Measurements from ENCODE around the gene DAB1. TPM values are rescaled to one million over a fixed set of nuclear protein-coding genes. Genes with fewer than 3 reads are reported as not detected.

Gene DAB1
- total RNA-seq, 2 experiments from 2014 or later, result 0.52 to 0.61 TPM

DNA sequence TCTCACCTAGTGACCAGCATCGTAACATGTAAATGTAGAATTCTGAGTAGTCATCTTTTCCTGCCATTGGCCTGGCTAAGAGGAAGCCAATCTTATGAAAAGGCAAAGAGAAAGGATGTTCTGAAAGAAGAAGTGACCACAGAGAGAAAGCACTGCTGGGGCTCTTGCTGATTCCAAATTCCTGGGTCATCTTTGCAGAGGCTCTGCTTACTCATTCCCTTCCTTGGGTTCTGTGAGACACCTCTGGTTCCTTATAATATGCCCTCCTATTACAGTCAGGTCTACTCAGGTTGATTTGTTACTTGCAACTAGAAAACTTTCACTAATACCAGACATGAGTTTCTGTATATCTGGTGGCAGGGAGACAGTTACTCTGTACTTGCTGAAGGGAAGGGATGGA, 259.3 kb downstream of the DAB1 start:
- no peak overlapping the region for H3K27ac Mint-ChIP-seq
- no peak for DNase-seq
- H3K36me3 Mint-ChIP-seq (ENCODE audit: low read depth), result no peaks in the 10 kb centered on the region
- CTCF ChIA-PET, result no interaction called here
- no peak overlapping the region for H3K27ac ChIP-seq (ENCODE audit: low read depth in 1 of 2, low read length in 2 of 2)
- no peaks in the 10 kb centered on the region for H3K9me3 ChIP-seq (ENCODE audit: control insufficient read depth in 1 of 2, insufficient read depth in 1 of 2, low read length in 2 of 2)
- H3K4me1 Mint-ChIP-seq (ENCODE audit: low read depth), result no peaks in the 10 kb centered on the region
- no peak overlapping the region for H3K4me3 Mint-ChIP-seq
- ATAC-seq (ENCODE audit: poor library complexity), result no peak
- no peaks in the 10 kb centered on the region for H3K4me1 ChIP-seq (ENCODE audit: insufficient read depth, low read length)
- H3K27me3 ChIP-seq (ENCODE audit: control insufficient read depth in 1 of 2, insufficient read depth in 2 of 2, low read length in 2 of 2), result no peaks in the 10 kb centered on the region
- no peaks in the 10 kb centered on the region for H3K9me3 Mint-ChIP-seq
- no peak overlapping the region for H3K4me3 ChIP-seq (ENCODE audit: low read length)
- POLR2A ChIA-PET, result no interaction called here
- intact Hi-C loops (cut with DNase I, micrococcal nuclease), result no loop called here
- no peaks in the 10 kb centered on the region for H3K36me3 ChIP-seq (ENCODE audit: insufficient read depth, low read length)
- H3K27me3 Mint-ChIP-seq, result no peaks in the 10 kb centered on the region
- TF ChIP-seq, protein P1, sequence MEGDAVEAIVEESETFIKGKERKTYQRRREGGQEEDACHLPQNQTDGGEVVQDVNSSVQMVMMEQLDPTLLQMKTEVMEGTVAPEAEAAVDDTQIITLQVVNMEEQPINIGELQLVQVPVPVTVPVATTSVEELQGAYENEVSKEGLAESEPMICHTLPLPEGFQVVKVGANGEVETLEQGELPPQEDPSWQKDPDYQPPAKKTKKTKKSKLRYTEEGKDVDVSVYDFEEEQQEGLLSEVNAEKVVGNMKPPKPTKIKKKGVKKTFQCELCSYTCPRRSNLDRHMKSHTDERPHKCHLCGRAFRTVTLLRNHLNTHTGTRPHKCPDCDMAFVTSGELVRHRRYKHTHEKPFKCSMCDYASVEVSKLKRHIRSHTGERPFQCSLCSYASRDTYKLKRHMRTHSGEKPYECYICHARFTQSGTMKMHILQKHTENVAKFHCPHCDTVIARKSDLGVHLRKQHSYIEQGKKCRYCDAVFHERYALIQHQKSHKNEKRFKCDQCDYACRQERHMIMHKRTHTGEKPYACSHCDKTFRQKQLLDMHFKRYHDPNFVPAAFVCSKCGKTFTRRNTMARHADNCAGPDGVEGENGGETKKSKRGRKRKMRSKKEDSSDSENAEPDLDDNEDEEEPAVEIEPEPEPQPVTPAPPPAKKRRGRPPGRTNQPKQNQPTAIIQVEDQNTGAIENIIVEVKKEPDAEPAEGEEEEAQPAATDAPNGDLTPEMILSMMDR (IDR thresholded peaks at IDR 0.05), result no peak

- Histone ChIP-seq H3K4me1 (ENCODE audit: insufficient read depth, low read length) (no peaks in the 10 kb centered on the region), H3K4me3 (ENCODE audit: low read length) (no peak overlapping the region), H3K9me3 (ENCODE audit: control insufficient read depth in 1 of 2, insufficient read depth in 1 of 2, low read length in 2 of 2) (no peaks in the 10 kb centered on the region), H3K27ac (ENCODE audit: low read depth in 1 of 2, low read length in 2 of 2) (no peak overlapping the region), H3K36me3 (ENCODE audit: insufficient read depth, low read length) (no peaks in the 10 kb centered on the region), H3K27me3 (ENCODE audit: control insufficient read depth in 1 of 2, insufficient read depth in 2 of 2, low read length in 2 of 2) (no peaks in the 10 kb centered on the region)
- no peak for ATAC-seq (ENCODE audit: poor library complexity)
- Mint-ChIP-seq H3K27ac (no peak overlapping the region), H3K9me3 (no peaks in the 10 kb centered on the region), H3K4me3 (no peak overlapping the region), H3K4me1 (ENCODE audit: low read depth) (no peaks in the 10 kb centered on the region), H3K36me3 (ENCODE audit: low read depth) (no peaks in the 10 kb centered on the region), H3K27me3 (no peaks in the 10 kb centered on the region)
- POLR2A ChIA-PET, result no interaction called here
- no peak for DNase-seq
- intact Hi-C loops (cut with DNase I, micrococcal nuclease), result no loop called here
- CTCF ChIA-PET, result no interaction called here
- TF ChIP-seq, protein P1 (IDR thresholded peaks at IDR 0.05), result no peak
Measured at GRCh38 chr1:57163789-57164188, 260.1 kb downstream of the DAB1 start.

DNA sequence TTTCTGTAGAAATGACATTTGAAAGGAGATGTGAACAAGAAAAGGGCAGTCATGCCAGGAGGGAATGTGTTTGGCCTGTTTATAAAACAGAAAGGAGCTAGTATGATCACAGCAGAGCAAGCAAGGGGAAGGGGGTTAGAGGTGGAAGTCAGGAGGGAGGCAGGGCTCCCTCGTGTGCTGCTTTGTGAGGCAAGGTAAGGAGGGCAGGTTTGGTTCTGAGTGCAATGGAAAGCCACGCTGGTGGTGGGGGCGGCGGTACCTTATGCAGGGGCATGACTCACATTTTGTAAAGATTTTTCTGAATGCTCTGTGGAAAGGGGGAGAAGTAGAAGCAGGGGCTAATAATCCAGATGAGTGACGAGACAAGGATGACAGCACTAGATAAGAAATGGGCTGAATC, 260.5 kb downstream of the DAB1 start:
- no peak overlapping the region for H3K27ac Mint-ChIP-seq
- ChIA-PET POLR2A (no interaction called here), CTCF (no interaction called here)
- no peaks in the 10 kb centered on the region for H3K36me3 Mint-ChIP-seq (ENCODE audit: low read depth)
- H3K9me3 Mint-ChIP-seq, result no peaks in the 10 kb centered on the region
- intact Hi-C loops (cut with DNase I, micrococcal nuclease), result no loop called here
- Histone ChIP-seq H3K36me3 (ENCODE audit: insufficient read depth, low read length) (no peaks in the 10 kb centered on the region), H3K4me3 (ENCODE audit: low read length) (no peak overlapping the region), H3K27me3 (ENCODE audit: control insufficient read depth in 1 of 2, insufficient read depth in 2 of 2, low read length in 2 of 2) (no peaks in the 10 kb centered on the region), H3K9me3 (ENCODE audit: control insufficient read depth in 1 of 2, insufficient read depth in 1 of 2, low read length in 2 of 2) (no peaks in the 10 kb centered on the region), H3K27ac (ENCODE audit: low read depth in 1 of 2, low read length in 2 of 2) (no peak overlapping the region), H3K4me1 (ENCODE audit: insufficient read depth, low read length) (no peaks in the 10 kb centered on the region)
- ATAC-seq (ENCODE audit: poor library complexity), result no peak
- no peak overlapping the region for H3K4me3 Mint-ChIP-seq
- TF ChIP-seq, protein P1 (IDR thresholded peaks at IDR 0.05), result no peak
- no peak for DNase-seq
- H3K4me1 Mint-ChIP-seq (ENCODE audit: low read depth), result no peaks in the 10 kb centered on the region
- no peaks in the 10 kb centered on the region for H3K27me3 Mint-ChIP-seq

Data from CD4-positive, alpha-beta T cell (primary cell).